ENCODE data around the gene TMEM161A.
"Not testable (repeated sequence)": the region's sequence is repeated elsewhere in the genome, so short reads cannot be mapped to it uniquely, and the experiment has no call there.

Gene TMEM161A

GRCh38 chr19:19120308-19121231, 17.7 kb downstream of the TMEM161A start:
- peak; percentile 17 to 19 for DNase-seq

- DNase-seq, result no peak
These were observed 18.7 kb downstream of the TMEM161A start for GRCh38 chr19:19119325-19120237.

- DNase-seq, result peak; percentile 36 to 49
These were observed 22.3 kb downstream of the TMEM161A start for GRCh38 chr19:19115954-19116353.

- no peak for DNase-seq
These were observed 25.1 kb downstream of the TMEM161A start for GRCh38 chr19:19113040-19113626.

- DNase-seq, result no peak
These were observed 26.2 kb downstream of the TMEM161A start for GRCh38 chr19:19111967-19112580.

GRCh38 chr19:19111136-19111835, 27.0 kb downstream of the TMEM161A start:
- DNase-seq, result no peak

- peak in 1 of 2 donors; percentile 7 for DNase-seq
These were observed 27.7 kb downstream of the TMEM161A start for GRCh38 chr19:19110410-19111135.

GRCh38 chr19:19109601-19110000, 28.7 kb downstream of the TMEM161A start:
- no peak for DNase-seq

- DNase-seq, result no peak
These were observed 30.6 kb downstream of the TMEM161A start for GRCh38 chr19:19107654-19108053.

- DNase-seq, result not testable (repeated sequence)
These were observed 31.3 kb downstream of the TMEM161A start for GRCh38 chr19:19106938-19107337.

GRCh38 chr19:19106056-19106551, 32.2 kb downstream of the TMEM161A start:
- DNase-seq, result no peak

- DNase-seq, result no peak
These were observed 32.8 kb downstream of the TMEM161A start for GRCh38 chr19:19105365-19106055.

- DNase-seq, result no peak
These were observed 35.1 kb downstream of the TMEM161A start for GRCh38 chr19:19103167-19103566.

- not testable (repeated sequence) for DNase-seq
These were observed 35.7 kb downstream of the TMEM161A start for GRCh38 chr19:19102566-19102965.

GRCh38 chr19:19101540-19101939, 36.7 kb downstream of the TMEM161A start:
- DNase-seq, result no peak

- DNase-seq, result no peak
These were observed 39.3 kb downstream of the TMEM161A start for GRCh38 chr19:19098703-19099632.

GRCh38 chr19:19098084-19098702, 40.1 kb downstream of the TMEM161A start:
- no peak for DNase-seq
